ENCODE data around the gene LHX1.

The LHX1 gene

GRCh38 chr17:36989173-36989572 lies 51.9 kb downstream of the LHX1 start:
- Histone ChIP-seq H4K20me1 (peaks cover 45% of the 10 kb centered on the region), H3K4me1 (no peaks in the 10 kb centered on the region), H3K9ac (no peak overlapping the region), H3K4me3 (no peak overlapping the region), H3K9me3 (no peaks in the 10 kb centered on the region), H3K36me3 (peaks cover 96% of the 10 kb centered on the region), H3K27me3 (no peaks in the 10 kb centered on the region), H3K27ac (no peak overlapping the region), H3K4me2 (no peak overlapping the region)
- no peak for TF ChIP-seq Cebpa-rat (IDR thresholded peaks at IDR 0.05)

GRCh38 chr17:36992701-36993100 lies 55.4 kb downstream of the LHX1 start:
- no peak overlapping the region for H3K9ac ChIP-seq
- H3K4me2 ChIP-seq, result no peak overlapping the region
- no peak overlapping the region for H3K4me3 ChIP-seq
- H4K20me1 ChIP-seq, result peaks cover 20% of the 10 kb centered on the region
- H3K9me3 ChIP-seq, result peaks cover 25% of the 10 kb centered on the region
- peaks cover 97% of the 10 kb centered on the region for H3K36me3 ChIP-seq
- H3K27ac ChIP-seq, result no peak overlapping the region
- no peak for TF ChIP-seq Cebpa-rat (IDR thresholded peaks at IDR 0.05)
- no peaks in the 10 kb centered on the region for H3K27me3 ChIP-seq
- no peaks in the 10 kb centered on the region for H3K4me1 ChIP-seq

- no peak for TF ChIP-seq Cebpa-rat (IDR thresholded peaks at IDR 0.05)
- no peak overlapping the region for H3K27ac ChIP-seq
- no peak overlapping the region for H3K4me2 ChIP-seq
- no peaks in the 10 kb centered on the region for H3K4me1 ChIP-seq
- H4K20me1 ChIP-seq, result peaks cover 18% of the 10 kb centered on the region; the same call in 1 of the 2 replicates
- no peak overlapping the region for H3K9ac ChIP-seq
- no peak overlapping the region for H3K4me3 ChIP-seq
- H3K27me3 ChIP-seq, result no peaks in the 10 kb centered on the region
- peaks cover 97% of the 10 kb centered on the region for H3K36me3 ChIP-seq
- peaks cover 30% of the 10 kb centered on the region for H3K9me3 ChIP-seq
Measured at GRCh38 chr17:36993227-36993626, 56.0 kb downstream of the LHX1 start.

Data from BLaER1 (cell line).